Activated CD4-positive, alpha-beta T cell treated with anti-CD3 and anti-CD28 coated beads for 36 hours (primary cell): ENCODE data around the gene PRPSAP1. TPM values are rescaled to one million over a fixed set of nuclear protein-coding genes. Genes with fewer than 3 reads are reported as not detected.
A peak's percentile ranks its signal among the peaks of the same experiment; 100 is the strongest.
"Not testable (repeated sequence)": the region's sequence is repeated elsewhere in the genome, so short reads cannot be mapped to it uniquely, and the experiment has no call there.

Source experiments
- ATAC-seq: fragments of 200-7000 bp; cut with Tn5 transposase; one replicate; pipeline ENCODE4 v1.10.0; 2021; ENCODE audit warnings: mild to moderate bottlenecking, moderate library complexity
- CTCF ChIA-PET: fragments of 350-600 bp; sonication (Branson Sonifier 250); formaldehyde crosslinking; loops from one replicate; lab custom pipeline; 2021; ENCODE audit warnings: antibody characterized with exemption; lab: Charles Lee
- POLR2A ChIA-PET: fragments of 350-600 bp; sonication (Branson Sonifier 250); formaldehyde crosslinking; loops from one replicate; lab custom pipeline; 2021; ENCODE audit warnings: antibody characterized with exemption, inconsistent platforms; lab: Charles Lee
- DNase-seq: peaks from one replicate; pipeline ENCODE4 v3.0.0-alpha.2; 2020
- H3K27ac Mint-ChIP-seq: one replicate; pipeline ENCODE4 v1.8.0; 2021; ENCODE audit warnings: mixed read lengths
- H3K27me3 Mint-ChIP-seq: one replicate; pipeline ENCODE4 v1.8.0; 2021; ENCODE audit warnings: mixed read lengths
- H3K36me3 Mint-ChIP-seq: one replicate; pipeline ENCODE4 v1.8.0; 2021; ENCODE audit warnings: low read depth, mixed read lengths
- H3K4me1 Mint-ChIP-seq: one replicate; pipeline ENCODE4 v1.8.0; 2021; ENCODE audit warnings: mixed read lengths
- H3K4me3 Mint-ChIP-seq: one replicate; pipeline ENCODE4 v1.8.0; 2021; ENCODE audit warnings: mild to moderate bottlenecking, moderate library complexity, mixed read lengths
- H3K9me3 Mint-ChIP-seq: one replicate; pipeline ENCODE4 v1.8.0; 2021; ENCODE audit warnings: low read depth, mixed read lengths
- intact Hi-C, 2 experiments: fragments of 100-400 bp; cut with DNase I in 1 of 2; cut with micrococcal nuclease in 1 of 2; formaldehyde crosslinking; loops; one replicate each; pipeline versions ENCODE4 v1.14.2 to v1.15.1; 2022 to 2024; cut with DNase I, micrococcal nuclease
- total RNA-seq, 2 experiments: library from RNA; stranded (reverse); gene quantifications; one replicate each; pipeline ENCODE4 v1.2.3, GENCODE V29; 2021

The PRPSAP1 gene
- total RNA-seq, 2 experiments from 2014 or later = 26.7 to 34.9 TPM

- ATAC-seq (no peak), DNase-seq (no peak)
- Mint-ChIP-seq H3K27ac (no peak overlapping the region), H3K36me3 (no peaks in the 10 kb centered on the region), H3K9me3 (no peaks in the 10 kb centered on the region), H3K4me1 (peaks cover 7% of the 10 kb centered on the region), H3K27me3 (no peaks in the 10 kb centered on the region), H3K4me3 (no peak overlapping the region)
- POLR2A ChIA-PET = no interaction called here
- CTCF ChIA-PET = interaction anchor here (0.6 to 0.8 kb wide), 3 partner anchors 40 to 422 kb away, joined by 3 to 5 read pairs (median 3); no protein-coding TSS in a partner anchor
- intact Hi-C loops = no loop called here
These were observed 4.0 kb upstream of the PRPSAP1 start for GRCh38 chr17:76357597-76358158.

- Mint-ChIP-seq H3K36me3 (no peaks in the 10 kb centered on the region), H3K9me3 (no peaks in the 10 kb centered on the region), H3K27me3 (no peaks in the 10 kb centered on the region), H3K4me1 (peaks cover 12% of the 10 kb centered on the region), H3K4me3 (no peak overlapping the region), H3K27ac (no peak overlapping the region)
- ChIA-PET POLR2A (no interaction called here), CTCF (interaction anchor here (0.8 to 0.9 kb wide), 2 partner anchors 17 to 421 kb away, joined by 3 read pairs; no protein-coding TSS in a partner anchor)
- ATAC-seq = no peak
- intact Hi-C loops = no loop called here
- no peak for DNase-seq
These were observed 3.2 kb upstream of the PRPSAP1 start for GRCh38 chr17:76356803-76357456.

GRCh38 chr17:76354747-76355310 is 1.1 kb upstream of the PRPSAP1 start:
- peaks cover 18% of the 10 kb centered on the region for H3K4me1 Mint-ChIP-seq
- intact Hi-C loops = loop anchor here (1.0 to 2.0 kb wide), 4 partner anchors 30 to 414 kb away; partner anchors contain the start of genes EXOC7 (in 1 of the 2), FBF1 (in 1 of the 2), JMJD6 (in 1 of the 2) and METTL23 (in 1 of the 2)
- H3K27ac Mint-ChIP-seq = no peak overlapping the region
- POLR2A ChIA-PET = interaction anchor here (0.6 kb wide), 2 partner anchors 10 to 576 kb away, joined by 3 to 5 read pairs; no protein-coding TSS in a partner anchor
- H3K36me3 Mint-ChIP-seq = no peaks in the 10 kb centered on the region
- H3K9me3 Mint-ChIP-seq = no peaks in the 10 kb centered on the region
- ATAC-seq (no peak), DNase-seq (peak; percentile 14)
- H3K4me3 Mint-ChIP-seq = peak overlapping the region; percentile 78
- CTCF ChIA-PET = interaction anchor here (0.6 to 4.2 kb wide), 3 partner anchors 21 to 99 kb away, joined by 4 to 43 read pairs (median 5); partner anchors contain the start of gene SPHK1
- no peaks in the 10 kb centered on the region for H3K27me3 Mint-ChIP-seq

GRCh38 chr17:76354317-76354729 is 607 bp upstream of the PRPSAP1 start:
- no peaks in the 10 kb centered on the region for H3K27me3 Mint-ChIP-seq
- no peak for ATAC-seq
- intact Hi-C loops = loop anchor here (1.0 to 2.0 kb wide), 4 partner anchors 30 to 414 kb away; partner anchors contain the start of genes EXOC7 (in 1 of the 2), FBF1 (in 1 of the 2), JMJD6 (in 1 of the 2) and METTL23 (in 1 of the 2)
- ChIA-PET POLR2A (interaction anchor here (0.6 kb wide), 2 partner anchors 576 to 1604 kb away, joined by 3 to 5 read pairs; partner anchors contain the start of gene TNRC6C), CTCF (interaction anchor here (0.6 to 4.2 kb wide), 7 partner anchors 21 to 204 kb away, joined by 3 to 43 read pairs (median 4); partner anchors contain the start of gene SPHK1)
- DNase-seq = no peak
- no peaks in the 10 kb centered on the region for H3K36me3 Mint-ChIP-seq
- peak overlapping the region; percentile 78 for H3K4me3 Mint-ChIP-seq
- H3K9me3 Mint-ChIP-seq = no peaks in the 10 kb centered on the region
- peak overlapping the region; percentile 96 for H3K27ac Mint-ChIP-seq
- H3K4me1 Mint-ChIP-seq = peaks cover 18% of the 10 kb centered on the region

- DNase-seq (peak; percentile 41), ATAC-seq (no peak)
- no peaks in the 10 kb centered on the region for H3K27me3 Mint-ChIP-seq
- H3K27ac Mint-ChIP-seq = no peak overlapping the region
- CTCF ChIA-PET = interaction anchor here (0.6 to 4.2 kb wide), 12 partner anchors 9 to 1030 kb away, joined by 3 to 43 read pairs (median 3); partner anchors contain the start of gene SPHK1
- H3K9me3 Mint-ChIP-seq = no peaks in the 10 kb centered on the region
- no peaks in the 10 kb centered on the region for H3K36me3 Mint-ChIP-seq
- intact Hi-C loops = loop anchor here in 1 of 2 experiments (1.0 to 2.0 kb wide), 8 partner anchors 30 to 498 kb away; partner anchors contain the start of genes MRPL38, RHBDF2, SRP68 and UBE2O
- POLR2A ChIA-PET = interaction anchor here (0.8 kb wide), 2 partner anchors 18 to 34 kb away, joined by 5 read pairs; no protein-coding TSS in a partner anchor
- H3K4me1 Mint-ChIP-seq = peaks cover 18% of the 10 kb centered on the region
- H3K4me3 Mint-ChIP-seq = peak overlapping the region; percentile 78
These were observed 615 bp downstream of the PRPSAP1 start for GRCh38 chr17:76353004-76353598.

GRCh38 chr17:76351526-76352071 is 2.1 kb downstream of the PRPSAP1 start:
- H3K4me3 Mint-ChIP-seq = peak overlapping the region; percentile 33
- no peak overlapping the region for H3K27ac Mint-ChIP-seq
- DNase-seq (no peak), ATAC-seq (no peak)
- H3K4me1 Mint-ChIP-seq = peaks cover 18% of the 10 kb centered on the region
- intact Hi-C loops = loop anchor here in 1 of 2 experiments (2.0 kb wide), 2 partner anchors 279 to 319 kb away; partner anchors contain the start of gene SRP68
- no peaks in the 10 kb centered on the region for H3K9me3 Mint-ChIP-seq
- ChIA-PET CTCF (interaction anchor here (0.6 to 4.2 kb wide), 4 partner anchors 33 to 780 kb away, joined by 3 to 43 read pairs (median 11); partner anchors contain the start of gene SPHK1), POLR2A (interaction anchor here (0.6 kb wide), 1 partner anchor 167 kb away, joined by 3 read pairs; no protein-coding TSS in a partner anchor)
- H3K27me3 Mint-ChIP-seq = no peaks in the 10 kb centered on the region
- peaks cover 9% of the 10 kb centered on the region for H3K36me3 Mint-ChIP-seq

GRCh38 chr17:76350463-76350862 is 3.3 kb downstream of the PRPSAP1 start:
- ATAC-seq (no peak), DNase-seq (no peak)
- ChIA-PET CTCF (interaction anchor here (0.6 kb wide), 1 partner anchor 244 kb away, joined by 3 read pairs; no protein-coding TSS in a partner anchor), POLR2A (no interaction called here)
- H3K36me3 Mint-ChIP-seq = peaks cover 17% of the 10 kb centered on the region
- H3K27ac Mint-ChIP-seq = no peak overlapping the region
- H3K9me3 Mint-ChIP-seq = no peaks in the 10 kb centered on the region
- intact Hi-C loops = no loop called here
- no peak overlapping the region for H3K4me3 Mint-ChIP-seq
- peaks cover 18% of the 10 kb centered on the region for H3K4me1 Mint-ChIP-seq
- H3K27me3 Mint-ChIP-seq = no peaks in the 10 kb centered on the region

GRCh38 chr17:76346936-76347335 is 6.8 kb downstream of the PRPSAP1 start:
- H3K27ac Mint-ChIP-seq, CTCF ChIA-PET, DNase-seq, intact Hi-C loops, H3K9me3 Mint-ChIP-seq, H3K27me3 Mint-ChIP-seq, H3K4me1 Mint-ChIP-seq, ATAC-seq, H3K4me3 Mint-ChIP-seq, POLR2A ChIA-PET: not testable (repeated sequence)
- peaks cover 22% of the 10 kb centered on the region for H3K36me3 Mint-ChIP-seq

GRCh38 chr17:76345377-76345974 is 8.2 kb downstream of the PRPSAP1 start:
- H3K9me3 Mint-ChIP-seq = no peaks in the 10 kb centered on the region
- ChIA-PET POLR2A (interaction anchor here (0.5 kb wide), 1 partner anchor 160 kb away, joined by 3 read pairs; no protein-coding TSS in a partner anchor), CTCF (interaction anchor here (0.6 to 2.0 kb wide), 5 partner anchors 14 to 206 kb away, joined by 3 to 5 read pairs (median 4); no protein-coding TSS in a partner anchor)
- H3K27ac Mint-ChIP-seq = peak overlapping the region; percentile 1
- ATAC-seq (no peak), DNase-seq (no peak)
- no peak overlapping the region for H3K4me3 Mint-ChIP-seq
- H3K36me3 Mint-ChIP-seq = peaks cover 25% of the 10 kb centered on the region
- intact Hi-C loops = no loop called here
- H3K27me3 Mint-ChIP-seq = no peaks in the 10 kb centered on the region
- H3K4me1 Mint-ChIP-seq = no peaks in the 10 kb centered on the region

GRCh38 chr17:76343106-76343505 is 10.6 kb downstream of the PRPSAP1 start:
- Mint-ChIP-seq H3K27me3 (no peaks in the 10 kb centered on the region), H3K9me3 (no peaks in the 10 kb centered on the region), H3K4me1 (no peaks in the 10 kb centered on the region), H3K4me3 (no peak overlapping the region), H3K27ac (no peak overlapping the region), H3K36me3 (peaks cover 28% of the 10 kb centered on the region)
- intact Hi-C loops = no loop called here
- no peak for ATAC-seq
- DNase-seq = no peak
- POLR2A ChIA-PET = no interaction called here
- CTCF ChIA-PET = interaction anchor here (0.7 to 2.0 kb wide), 2 partner anchors 42 to 1877 kb away, joined by 3 to 5 read pairs; no protein-coding TSS in a partner anchor
